ENCODE measurements around the gene GRIK2. TPM values are rescaled to one million over a fixed set of nuclear protein-coding genes. Genes with fewer than 3 reads are reported as not detected.

GRIK2 gene
- total RNA-seq, 4 donors from 2014 or later = 4.7 to 16.2 (median 7.5) TPM

DNA sequence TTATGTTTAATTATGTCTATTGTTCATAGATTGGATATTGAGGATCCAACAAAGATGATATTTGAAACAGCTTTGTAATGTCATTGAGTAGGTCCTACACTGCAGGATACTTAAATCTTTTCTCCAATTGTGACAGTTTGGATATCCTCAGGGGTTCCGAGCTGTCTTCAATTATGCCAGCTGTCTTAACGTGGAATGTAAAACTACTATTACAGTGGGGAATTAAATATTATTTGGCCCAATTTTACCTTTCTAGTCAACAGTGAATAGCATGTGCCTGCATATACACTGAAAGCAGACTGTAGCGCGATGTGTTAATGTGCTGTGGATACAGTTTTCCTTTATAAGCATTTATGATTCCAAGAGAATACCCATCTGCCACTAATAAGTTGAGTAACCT, 156.9 kb downstream of the GRIK2 start:
- Histone ChIP-seq H3K36me3 (no peaks in the 10 kb centered on the region), H3K27me3 (no peaks in the 10 kb centered on the region), H3K4me3 (no peak overlapping the region), H3K27ac (no peak overlapping the region), H3K4me1 (no peaks in the 10 kb centered on the region), H3K9me3 (no peaks in the 10 kb centered on the region)
- no peak for DNase-seq (ENCODE audit: low spot score in 2 of 2)
- WGBS, 2 donors = 88 to 92% methylated on average over 4 of the region's 4 CpGs
- TF ChIP-seq EP300 (IDR thresholded peaks at IDR 0.05) (no peak), POLR2A (IDR thresholded peaks at IDR 0.05) (no peak)
- TF ChIP-seq, protein P1, sequence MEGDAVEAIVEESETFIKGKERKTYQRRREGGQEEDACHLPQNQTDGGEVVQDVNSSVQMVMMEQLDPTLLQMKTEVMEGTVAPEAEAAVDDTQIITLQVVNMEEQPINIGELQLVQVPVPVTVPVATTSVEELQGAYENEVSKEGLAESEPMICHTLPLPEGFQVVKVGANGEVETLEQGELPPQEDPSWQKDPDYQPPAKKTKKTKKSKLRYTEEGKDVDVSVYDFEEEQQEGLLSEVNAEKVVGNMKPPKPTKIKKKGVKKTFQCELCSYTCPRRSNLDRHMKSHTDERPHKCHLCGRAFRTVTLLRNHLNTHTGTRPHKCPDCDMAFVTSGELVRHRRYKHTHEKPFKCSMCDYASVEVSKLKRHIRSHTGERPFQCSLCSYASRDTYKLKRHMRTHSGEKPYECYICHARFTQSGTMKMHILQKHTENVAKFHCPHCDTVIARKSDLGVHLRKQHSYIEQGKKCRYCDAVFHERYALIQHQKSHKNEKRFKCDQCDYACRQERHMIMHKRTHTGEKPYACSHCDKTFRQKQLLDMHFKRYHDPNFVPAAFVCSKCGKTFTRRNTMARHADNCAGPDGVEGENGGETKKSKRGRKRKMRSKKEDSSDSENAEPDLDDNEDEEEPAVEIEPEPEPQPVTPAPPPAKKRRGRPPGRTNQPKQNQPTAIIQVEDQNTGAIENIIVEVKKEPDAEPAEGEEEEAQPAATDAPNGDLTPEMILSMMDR (IDR thresholded peaks at IDR 0.05) = no peak

DNA sequence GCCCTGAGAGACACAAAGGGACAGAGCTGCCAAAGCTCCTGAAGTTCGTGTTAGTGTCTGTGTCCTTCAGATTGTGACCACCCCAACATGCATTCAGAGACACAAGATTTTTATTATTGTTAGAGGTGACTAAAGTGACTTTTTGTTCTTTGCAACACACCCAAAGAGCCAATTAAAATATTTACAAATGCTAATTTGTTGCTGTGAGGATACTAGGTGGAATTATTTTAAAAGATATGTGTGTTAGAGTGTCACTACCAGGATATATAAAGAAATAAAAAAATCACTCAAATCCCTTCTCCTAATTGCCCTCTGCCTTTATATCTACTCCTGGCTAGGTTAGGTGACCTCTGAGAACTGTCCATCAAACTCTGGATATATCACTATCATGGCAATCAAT, 160.7 kb downstream of the GRIK2 start:
- Histone ChIP-seq H3K27me3 (no peaks in the 10 kb centered on the region), H3K36me3 (no peaks in the 10 kb centered on the region), H3K9me3 (no peaks in the 10 kb centered on the region), H3K4me3 (no peak overlapping the region), H3K27ac (no peak overlapping the region), H3K4me1 (no peaks in the 10 kb centered on the region)
- no peak for DNase-seq (ENCODE audit: low spot score in 2 of 2)
- TF ChIP-seq, protein P1 (IDR thresholded peaks at IDR 0.05) = no peak
- no peak for TF ChIP-seq POLR2A (IDR thresholded peaks at IDR 0.05)
- TF ChIP-seq EP300 (IDR thresholded peaks at IDR 0.05) = no peak
- WGBS, 2 donors = 68 to 76% methylated on average over 1 of the region's 1 CpG

DNA sequence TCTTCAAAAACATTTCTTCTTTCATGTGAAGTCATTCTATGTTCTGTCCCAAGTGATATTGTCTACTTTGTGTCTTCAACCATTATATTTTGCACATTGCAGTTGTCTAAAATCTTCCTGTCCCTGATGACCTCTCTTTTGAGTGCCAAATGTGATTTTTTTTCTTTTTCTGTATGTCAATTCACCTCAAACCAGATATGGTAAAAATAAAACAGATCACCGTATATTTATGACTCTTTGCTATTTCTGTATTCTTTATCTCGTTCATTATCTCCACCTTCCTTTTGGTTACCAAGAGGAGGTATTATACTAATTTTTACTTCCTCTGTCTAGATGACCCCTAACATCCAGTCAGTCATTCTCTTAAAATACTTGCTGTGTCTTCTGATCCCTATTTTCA, 165.2 kb downstream of the GRIK2 start:
- WGBS, 2 donors = 83 to 88% methylated on average over 2 of the region's 2 CpGs

DNA sequence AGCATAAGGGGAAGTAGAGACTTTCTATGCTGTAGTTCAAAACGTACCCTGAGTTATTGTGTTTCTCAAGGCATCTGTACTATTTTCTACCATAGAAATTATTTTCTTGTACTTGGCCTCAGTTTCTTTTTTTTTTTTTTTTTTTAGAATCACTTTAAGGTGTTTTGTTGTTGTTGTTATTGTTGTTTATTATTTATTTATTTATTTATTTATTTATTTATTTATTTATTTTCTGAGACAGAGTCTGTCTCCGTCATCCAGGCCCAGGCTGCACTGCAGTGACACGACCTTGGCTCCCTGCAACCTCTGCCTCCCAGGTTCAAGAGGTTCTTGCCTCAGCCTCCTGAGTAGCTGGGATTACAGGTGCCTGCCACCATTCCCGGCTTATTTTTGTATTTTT, 179.1 kb downstream of the GRIK2 start:
- WGBS, 2 donors = 86 to 91% methylated on average over 4 of the region's 4 CpGs

More for the DNA sequence above, 165.2 kb downstream of the GRIK2 start:
- no peaks in the 10 kb centered on the region for H3K27me3 ChIP-seq
- TF ChIP-seq, protein P1 (IDR thresholded peaks at IDR 0.05) = no peak
- TF ChIP-seq POLR2A (IDR thresholded peaks at IDR 0.05) (no peak), EP300 (IDR thresholded peaks at IDR 0.05) (no peak)
- H3K4me1 ChIP-seq = no peaks in the 10 kb centered on the region
- no peak overlapping the region for H3K27ac ChIP-seq
- H3K9me3 ChIP-seq = no peaks in the 10 kb centered on the region
- DNase-seq (ENCODE audit: low spot score in 2 of 2) = no peak
- H3K36me3 ChIP-seq = no peaks in the 10 kb centered on the region
- H3K4me3 ChIP-seq = no peak overlapping the region

DNA sequence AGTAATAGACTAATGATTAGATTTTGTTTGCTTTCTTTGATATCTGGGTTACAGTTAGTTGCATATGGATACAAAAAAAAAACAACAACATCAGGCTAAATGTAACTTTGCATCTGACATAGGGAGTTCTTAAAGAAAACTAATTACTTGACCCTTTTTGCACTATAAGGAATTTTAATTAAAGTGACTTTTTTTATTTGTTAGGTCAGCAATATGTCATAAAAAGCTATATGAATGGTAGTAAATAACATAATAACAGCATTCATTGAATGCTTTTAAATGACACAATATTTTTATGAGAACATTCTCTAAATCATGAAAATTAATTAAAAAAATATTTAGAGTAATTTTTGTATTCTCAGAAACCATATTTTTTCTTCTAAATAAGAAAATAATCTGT, 183.6 kb downstream of the GRIK2 start:
- Histone ChIP-seq H3K36me3 (no peaks in the 10 kb centered on the region), H3K4me1 (no peaks in the 10 kb centered on the region), H3K27me3 (no peaks in the 10 kb centered on the region), H3K27ac (no peak overlapping the region), H3K9me3 (no peaks in the 10 kb centered on the region), H3K4me3 (no peak overlapping the region)
- DNase-seq (ENCODE audit: low spot score in 2 of 2) = no peak
- no peak for TF ChIP-seq EP300 (IDR thresholded peaks at IDR 0.05)
- TF ChIP-seq, protein P1 (IDR thresholded peaks at IDR 0.05) = no peak
- no peak for TF ChIP-seq POLR2A (IDR thresholded peaks at IDR 0.05)

More for the DNA sequence above, 179.1 kb downstream of the GRIK2 start:
- Histone ChIP-seq H3K36me3 (no peaks in the 10 kb centered on the region), H3K27ac (no peak overlapping the region), H3K27me3 (no peaks in the 10 kb centered on the region), H3K9me3 (no peaks in the 10 kb centered on the region), H3K4me3 (no peak overlapping the region), H3K4me1 (no peaks in the 10 kb centered on the region)
- DNase-seq (ENCODE audit: low spot score in 2 of 2) = no peak
- TF ChIP-seq EP300 (IDR thresholded peaks at IDR 0.05) (no peak), POLR2A (IDR thresholded peaks at IDR 0.05) (no peak)
- TF ChIP-seq, protein P1 (IDR thresholded peaks at IDR 0.05) = no peak

All from tibial nerve (tissue), 4 donors.